ENCODE data around the gene ISLR.

The ISLR gene

DNA sequence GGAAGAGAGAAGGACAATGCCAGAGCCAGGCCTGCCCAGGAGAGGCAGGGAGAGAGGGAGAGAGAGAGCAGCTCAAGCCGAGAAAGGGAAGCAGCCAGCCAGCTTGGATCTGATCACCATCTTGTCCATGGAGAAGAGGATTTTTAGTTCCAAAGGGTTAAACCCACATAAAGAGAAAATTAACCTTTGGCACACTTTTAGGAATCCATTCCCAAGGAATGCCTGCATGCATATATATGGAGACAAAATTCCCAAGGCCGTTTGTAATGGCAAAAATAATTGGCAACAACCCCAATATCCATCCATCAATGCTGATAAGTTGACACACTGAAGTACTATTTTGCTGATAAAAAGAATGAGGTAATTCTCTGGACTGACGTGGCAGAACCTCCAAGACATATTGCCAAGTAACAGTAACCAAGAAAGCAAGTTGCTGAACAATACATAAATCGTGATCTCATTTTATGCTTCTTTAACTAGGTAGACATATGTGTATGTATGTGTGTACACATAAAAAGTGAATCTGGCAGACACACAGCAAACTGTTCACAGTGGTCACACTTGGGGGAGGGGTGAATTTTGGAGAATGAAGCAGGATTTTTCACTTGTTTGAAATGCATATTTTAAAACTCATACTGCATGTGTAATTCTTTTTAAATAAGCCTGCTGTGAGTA is 36.6 kb downstream of the ISLR start:
- TF ChIP-seq FOXP2 (optimal IDR thresholded peaks at IDR 0.05; ENCODE audit: borderline replicate concordance, extremely low read depth, extremely low read length, insufficient read depth) (no peak), POLR2AphosphoS5 (IDR thresholded peaks at IDR 0.05; ENCODE audit: low read depth, low read length) (no peak), TAF1 (IDR thresholded peaks at IDR 0.05; ENCODE audit: borderline replicate concordance, insufficient read depth, low read length) (no peak), SIN3A (IDR thresholded peaks at IDR 0.05; ENCODE audit: borderline replicate concordance, insufficient read depth, low read length) (no peak)
- TF ChIP-seq, protein P1, sequence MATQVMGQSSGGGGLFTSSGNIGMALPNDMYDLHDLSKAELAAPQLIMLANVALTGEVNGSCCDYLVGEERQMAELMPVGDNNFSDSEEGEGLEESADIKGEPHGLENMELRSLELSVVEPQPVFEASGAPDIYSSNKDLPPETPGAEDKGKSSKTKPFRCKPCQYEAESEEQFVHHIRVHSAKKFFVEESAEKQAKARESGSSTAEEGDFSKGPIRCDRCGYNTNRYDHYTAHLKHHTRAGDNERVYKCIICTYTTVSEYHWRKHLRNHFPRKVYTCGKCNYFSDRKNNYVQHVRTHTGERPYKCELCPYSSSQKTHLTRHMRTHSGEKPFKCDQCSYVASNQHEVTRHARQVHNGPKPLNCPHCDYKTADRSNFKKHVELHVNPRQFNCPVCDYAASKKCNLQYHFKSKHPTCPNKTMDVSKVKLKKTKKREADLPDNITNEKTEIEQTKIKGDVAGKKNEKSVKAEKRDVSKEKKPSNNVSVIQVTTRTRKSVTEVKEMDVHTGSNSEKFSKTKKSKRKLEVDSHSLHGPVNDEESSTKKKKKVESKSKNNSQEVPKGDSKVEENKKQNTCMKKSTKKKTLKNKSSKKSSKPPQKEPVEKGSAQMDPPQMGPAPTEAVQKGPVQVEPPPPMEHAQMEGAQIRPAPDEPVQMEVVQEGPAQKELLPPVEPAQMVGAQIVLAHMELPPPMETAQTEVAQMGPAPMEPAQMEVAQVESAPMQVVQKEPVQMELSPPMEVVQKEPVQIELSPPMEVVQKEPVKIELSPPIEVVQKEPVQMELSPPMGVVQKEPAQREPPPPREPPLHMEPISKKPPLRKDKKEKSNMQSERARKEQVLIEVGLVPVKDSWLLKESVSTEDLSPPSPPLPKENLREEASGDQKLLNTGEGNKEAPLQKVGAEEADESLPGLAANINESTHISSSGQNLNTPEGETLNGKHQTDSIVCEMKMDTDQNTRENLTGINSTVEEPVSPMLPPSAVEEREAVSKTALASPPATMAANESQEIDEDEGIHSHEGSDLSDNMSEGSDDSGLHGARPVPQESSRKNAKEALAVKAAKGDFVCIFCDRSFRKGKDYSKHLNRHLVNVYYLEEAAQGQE (IDR thresholded peaks at IDR 0.05; ENCODE audit: insufficient read depth in 1 of 2, low read depth in 2 of 2, low read length in 2 of 2) = no peak

DNA sequence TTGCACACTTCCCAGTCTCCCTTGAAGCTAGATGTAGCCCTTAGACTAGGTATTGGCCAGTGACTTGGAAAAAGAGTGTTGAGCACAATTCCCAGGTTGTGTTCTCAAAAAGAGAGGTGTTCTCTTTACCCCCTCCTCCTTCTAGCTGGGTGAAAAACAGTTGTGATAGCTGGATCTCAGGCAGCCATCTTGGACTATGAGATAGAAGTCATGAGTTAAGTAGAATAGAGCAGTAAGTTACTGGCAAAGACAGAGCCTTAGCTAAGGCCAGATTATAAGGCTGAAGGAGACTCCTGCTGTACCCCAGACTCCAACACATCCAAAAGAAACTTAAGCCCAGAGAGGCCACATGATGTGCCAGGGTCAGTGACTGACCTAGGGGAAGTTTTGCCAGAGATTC is 37.2 kb downstream of the ISLR start:
- TF ChIP-seq, protein P1 (IDR thresholded peaks at IDR 0.05; ENCODE audit: insufficient read depth in 1 of 2, low read depth in 2 of 2, low read length in 2 of 2) = no peak
- no peak for TF ChIP-seq POLR2AphosphoS5 (IDR thresholded peaks at IDR 0.05; ENCODE audit: low read depth, low read length)
- no peak for TF ChIP-seq FOXP2 (optimal IDR thresholded peaks at IDR 0.05; ENCODE audit: borderline replicate concordance, extremely low read depth, extremely low read length, insufficient read depth)
- no peak for TF ChIP-seq SIN3A (IDR thresholded peaks at IDR 0.05; ENCODE audit: borderline replicate concordance, insufficient read depth, low read length)
- TF ChIP-seq TAF1 (IDR thresholded peaks at IDR 0.05; ENCODE audit: borderline replicate concordance, insufficient read depth, low read length) = no peak

DNA sequence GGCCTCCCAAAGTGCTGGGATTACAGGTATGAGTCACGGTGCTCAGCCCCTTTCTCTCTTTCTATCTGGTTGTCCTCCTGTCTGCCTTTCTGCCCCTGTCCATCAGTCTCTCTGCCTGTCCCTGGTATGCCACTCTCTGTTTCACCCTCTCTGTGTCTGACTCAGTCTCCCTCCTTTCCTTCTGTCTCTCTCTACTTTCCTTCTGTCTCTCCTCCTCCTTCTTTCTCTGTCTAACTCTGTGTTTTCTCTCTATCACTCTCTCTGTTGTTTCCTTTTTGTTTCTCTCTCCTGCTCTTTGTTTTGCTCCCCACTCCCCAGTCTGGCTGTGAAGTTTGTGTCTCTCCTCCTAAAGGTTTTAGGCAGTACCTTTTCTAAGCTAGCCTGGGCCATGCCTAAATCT is 38.1 kb downstream of the ISLR start:
- TF ChIP-seq POLR2AphosphoS5 (IDR thresholded peaks at IDR 0.05; ENCODE audit: low read depth, low read length) (no peak), FOXP2 (optimal IDR thresholded peaks at IDR 0.05; ENCODE audit: borderline replicate concordance, extremely low read depth, extremely low read length, insufficient read depth) (no peak)

DNA sequence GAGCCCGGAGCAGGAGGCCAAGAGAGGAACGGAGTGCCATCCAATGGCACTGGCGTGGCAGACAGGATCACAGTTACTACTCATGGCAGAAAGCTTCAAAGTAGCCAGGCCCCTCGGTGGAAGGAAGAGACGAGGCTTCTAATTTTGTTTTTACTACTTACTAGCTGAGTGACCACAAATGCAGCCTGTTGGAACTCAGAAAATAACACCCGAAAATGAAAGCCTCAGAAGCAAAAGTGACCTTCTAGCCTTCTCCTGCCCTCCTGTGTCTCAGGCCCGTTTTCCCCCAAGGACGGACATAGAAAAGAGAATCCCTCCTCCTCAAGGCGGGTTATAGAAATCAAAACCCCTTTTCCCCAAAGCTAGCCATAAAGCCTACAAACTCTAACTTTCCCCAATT is 39.0 kb downstream of the ISLR start:
- TF ChIP-seq TAF1 (IDR thresholded peaks at IDR 0.05; ENCODE audit: borderline replicate concordance, insufficient read depth, low read length) = no peak
- no peak for TF ChIP-seq FOXP2 (optimal IDR thresholded peaks at IDR 0.05; ENCODE audit: borderline replicate concordance, extremely low read depth, extremely low read length, insufficient read depth)
- TF ChIP-seq, protein P1 (IDR thresholded peaks at IDR 0.05; ENCODE audit: insufficient read depth in 1 of 2, low read depth in 2 of 2, low read length in 2 of 2) = no peak
- no peak for TF ChIP-seq POLR2AphosphoS5 (IDR thresholded peaks at IDR 0.05; ENCODE audit: low read depth, low read length)
- TF ChIP-seq SIN3A (IDR thresholded peaks at IDR 0.05; ENCODE audit: borderline replicate concordance, insufficient read depth, low read length) = no peak

DNA sequence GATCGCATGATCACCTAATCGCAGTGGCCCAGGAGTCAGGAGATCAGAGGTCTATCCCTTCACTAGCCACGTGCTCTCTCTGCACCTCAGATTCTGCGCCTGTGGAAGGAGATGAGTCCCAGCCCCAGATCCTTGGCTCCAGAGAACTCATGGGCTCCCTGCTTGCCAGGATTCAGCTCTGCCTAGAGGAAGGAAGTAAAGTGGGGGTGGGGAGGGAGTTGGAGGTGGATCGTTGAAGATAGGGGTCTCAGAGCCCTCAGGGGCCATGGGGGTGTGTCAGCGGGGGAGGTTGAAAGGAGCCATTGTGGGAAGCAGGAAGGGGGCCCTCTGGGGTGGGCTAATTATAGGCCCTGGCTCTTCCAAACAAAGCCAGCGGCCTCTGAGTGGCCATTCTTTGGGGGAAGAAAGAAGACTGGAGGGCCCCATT is 40.4 kb downstream of the ISLR start:
- TF ChIP-seq TAF1 (IDR thresholded peaks at IDR 0.05; ENCODE audit: borderline replicate concordance, insufficient read depth, low read length) = no peak
- no peak for TF ChIP-seq FOXP2 (optimal IDR thresholded peaks at IDR 0.05; ENCODE audit: borderline replicate concordance, extremely low read depth, extremely low read length, insufficient read depth)
- TF ChIP-seq SIN3A (IDR thresholded peaks at IDR 0.05; ENCODE audit: borderline replicate concordance, insufficient read depth, low read length) = no peak
- TF ChIP-seq POLR2AphosphoS5 (IDR thresholded peaks at IDR 0.05; ENCODE audit: low read depth, low read length) = no peak
- TF ChIP-seq, protein P1 (IDR thresholded peaks at IDR 0.05; ENCODE audit: insufficient read depth in 1 of 2, low read depth in 2 of 2, low read length in 2 of 2) = no peak
